ENCODE results near the gene MDFIC2.

Gene MDFIC2

DNA sequence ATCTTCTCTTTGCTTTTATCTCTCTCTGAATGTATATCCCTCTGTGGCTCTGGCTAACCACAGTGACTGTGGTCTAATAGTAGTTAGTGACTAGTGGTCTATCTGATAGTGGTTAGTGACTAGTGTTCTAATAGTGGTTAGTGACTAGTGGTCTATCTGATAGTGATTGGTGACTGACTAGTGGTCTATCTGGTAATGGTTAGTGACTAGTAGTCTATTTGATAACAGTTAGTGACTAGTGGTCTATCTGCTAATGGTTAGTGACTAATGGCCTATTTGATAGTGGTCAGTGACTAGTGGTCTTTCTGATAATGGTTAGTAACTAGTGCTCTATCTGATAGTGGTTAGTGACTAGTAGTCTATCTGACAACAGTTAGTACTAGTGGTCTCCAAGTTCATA lies 110.5 kb downstream of the MDFIC2 start:
- H3K79me2 ChIP-seq (ENCODE audit: insufficient read depth, low read length): no peaks in the 10 kb centered on the region
- no peak overlapping the region for H2AFZ ChIP-seq (ENCODE audit: low read depth, low read length, severe bottlenecking)
- no peak overlapping the region for H3K4me2 ChIP-seq (ENCODE audit: low read depth, low read length, poor library complexity, severe bottlenecking)
- H3K9ac ChIP-seq (ENCODE audit: low read length): no peak overlapping the region
- no peak overlapping the region for H3K27ac ChIP-seq (ENCODE audit: low read depth, low read length)
- H3K9me3 ChIP-seq (ENCODE audit: insufficient read depth, low read length): no peaks in the 10 kb centered on the region
- no peaks in the 10 kb centered on the region for H3K27me3 ChIP-seq (ENCODE audit: low read length)
- H3K4me3 ChIP-seq (ENCODE audit: insufficient read depth, low read length, poor library complexity, severe bottlenecking): no peak overlapping the region
- no peak for TF ChIP-seq EZH2phosphoT487 (conservative IDR thresholded peaks at IDR 0.05; ENCODE audit: low read length)
- TF ChIP-seq, protein P1, sequence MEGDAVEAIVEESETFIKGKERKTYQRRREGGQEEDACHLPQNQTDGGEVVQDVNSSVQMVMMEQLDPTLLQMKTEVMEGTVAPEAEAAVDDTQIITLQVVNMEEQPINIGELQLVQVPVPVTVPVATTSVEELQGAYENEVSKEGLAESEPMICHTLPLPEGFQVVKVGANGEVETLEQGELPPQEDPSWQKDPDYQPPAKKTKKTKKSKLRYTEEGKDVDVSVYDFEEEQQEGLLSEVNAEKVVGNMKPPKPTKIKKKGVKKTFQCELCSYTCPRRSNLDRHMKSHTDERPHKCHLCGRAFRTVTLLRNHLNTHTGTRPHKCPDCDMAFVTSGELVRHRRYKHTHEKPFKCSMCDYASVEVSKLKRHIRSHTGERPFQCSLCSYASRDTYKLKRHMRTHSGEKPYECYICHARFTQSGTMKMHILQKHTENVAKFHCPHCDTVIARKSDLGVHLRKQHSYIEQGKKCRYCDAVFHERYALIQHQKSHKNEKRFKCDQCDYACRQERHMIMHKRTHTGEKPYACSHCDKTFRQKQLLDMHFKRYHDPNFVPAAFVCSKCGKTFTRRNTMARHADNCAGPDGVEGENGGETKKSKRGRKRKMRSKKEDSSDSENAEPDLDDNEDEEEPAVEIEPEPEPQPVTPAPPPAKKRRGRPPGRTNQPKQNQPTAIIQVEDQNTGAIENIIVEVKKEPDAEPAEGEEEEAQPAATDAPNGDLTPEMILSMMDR (IDR thresholded peaks at IDR 0.05; ENCODE audit: insufficient read depth, low read length, poor library complexity, severe bottlenecking): no peak
- no peaks in the 10 kb centered on the region for H4K20me1 ChIP-seq (ENCODE audit: low read depth, low read length)
- H3K36me3 ChIP-seq (ENCODE audit: low read length): no peaks in the 10 kb centered on the region
- H3F3A ChIP-seq (ENCODE audit: insufficient read depth): no peaks in the 10 kb centered on the region
- no peaks in the 10 kb centered on the region; the same call in 1 of the 2 replicates for H3K9me2 ChIP-seq (replicated peaks; ENCODE audit: insufficient read depth, low read length)

DNA sequence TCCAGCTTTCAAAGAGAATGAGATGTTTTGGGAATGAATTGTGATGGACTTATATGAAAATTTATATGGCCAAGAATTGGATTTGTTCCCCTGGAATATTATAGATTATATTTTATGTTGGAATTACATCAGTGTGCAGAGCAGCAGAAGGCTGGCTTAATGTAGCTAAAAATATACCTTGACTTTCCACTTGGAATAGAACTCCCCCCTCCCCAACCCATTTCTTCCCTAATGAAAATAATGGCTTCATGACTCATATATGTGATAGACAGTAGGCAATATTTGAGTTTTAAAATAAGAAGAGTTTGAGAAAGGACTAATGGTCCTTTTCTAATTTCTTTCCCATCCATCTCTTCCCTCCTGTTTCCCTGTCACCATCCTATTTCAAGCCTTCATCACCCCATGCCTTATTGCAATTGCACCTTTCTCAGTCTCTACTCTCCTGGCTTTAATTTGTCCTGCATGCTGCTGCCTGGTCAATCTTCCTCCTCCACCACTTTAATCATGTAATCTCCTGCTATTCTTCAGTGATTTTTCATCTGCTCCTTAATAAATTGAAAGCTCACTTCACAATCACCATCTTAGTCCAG lies 122.5 kb downstream of the MDFIC2 start:
- TF ChIP-seq EZH2phosphoT487 (conservative IDR thresholded peaks at IDR 0.05; ENCODE audit: low read length): no peak
- TF ChIP-seq, protein P1 (IDR thresholded peaks at IDR 0.05; ENCODE audit: insufficient read depth, low read length, poor library complexity, severe bottlenecking): no peak
- H3K9me3 ChIP-seq (ENCODE audit: insufficient read depth, low read length): no peaks in the 10 kb centered on the region
- H3K4me2 ChIP-seq (ENCODE audit: low read depth, low read length, poor library complexity, severe bottlenecking): no peak overlapping the region
- no peaks in the 10 kb centered on the region; the same call in 1 of the 2 replicates for H3K9me2 ChIP-seq (replicated peaks; ENCODE audit: insufficient read depth, low read length)
- H4K20me1 ChIP-seq (ENCODE audit: low read depth, low read length): no peaks in the 10 kb centered on the region
- H3K27me3 ChIP-seq (ENCODE audit: low read length): no peaks in the 10 kb centered on the region
- H3K79me2 ChIP-seq (ENCODE audit: insufficient read depth, low read length): no peaks in the 10 kb centered on the region
- H3K27ac ChIP-seq (ENCODE audit: low read depth, low read length): no peak overlapping the region
- no peak overlapping the region for H3K4me3 ChIP-seq (ENCODE audit: insufficient read depth, low read length, poor library complexity, severe bottlenecking)
- H3K36me3 ChIP-seq (ENCODE audit: low read length): no peaks in the 10 kb centered on the region
- H3K9ac ChIP-seq (ENCODE audit: low read length): no peak overlapping the region
- no peak overlapping the region for H2AFZ ChIP-seq (ENCODE audit: low read depth, low read length, severe bottlenecking)
- H3F3A ChIP-seq (ENCODE audit: insufficient read depth): no peaks in the 10 kb centered on the region

DNA sequence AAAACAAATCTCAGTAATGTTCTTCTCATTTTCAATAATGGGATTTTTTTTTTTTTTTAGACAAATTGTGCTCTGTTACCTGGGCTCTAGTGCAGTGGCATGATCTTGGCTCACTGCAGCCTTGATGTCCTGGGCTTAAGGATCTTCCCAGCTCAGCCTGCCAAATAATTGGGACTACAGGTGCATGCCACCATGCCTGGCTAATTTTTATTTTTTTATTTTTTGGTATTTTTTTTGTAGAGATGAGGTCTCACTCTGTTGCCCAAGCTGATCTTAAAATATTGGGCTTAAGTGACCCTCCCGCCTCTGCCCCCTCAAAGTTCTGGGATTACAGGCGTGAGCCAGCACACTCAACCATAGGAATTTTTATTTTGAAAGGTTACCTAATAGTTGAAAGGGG lies 126.2 kb downstream of the MDFIC2 start:
- Histone ChIP-seq H3K27ac (ENCODE audit: low read depth, low read length) (no peak overlapping the region), H4K20me1 (ENCODE audit: low read depth, low read length) (no peaks in the 10 kb centered on the region), H3K9me2 (replicated peaks; ENCODE audit: insufficient read depth, low read length) (no peaks in the 10 kb centered on the region; the same call in 1 of the 2 replicates), H3K36me3 (ENCODE audit: low read length) (no peaks in the 10 kb centered on the region), H3K4me3 (ENCODE audit: insufficient read depth, low read length, poor library complexity, severe bottlenecking) (no peak overlapping the region), H3K27me3 (ENCODE audit: low read length) (no peaks in the 10 kb centered on the region), H3F3A (ENCODE audit: insufficient read depth) (no peaks in the 10 kb centered on the region), H3K9me3 (ENCODE audit: insufficient read depth, low read length) (no peaks in the 10 kb centered on the region), H3K4me2 (ENCODE audit: low read depth, low read length, poor library complexity, severe bottlenecking) (no peak overlapping the region), H2AFZ (ENCODE audit: low read depth, low read length, severe bottlenecking) (no peak overlapping the region), H3K79me2 (ENCODE audit: insufficient read depth, low read length) (no peaks in the 10 kb centered on the region), H3K9ac (ENCODE audit: low read length) (no peak overlapping the region)
- TF ChIP-seq EZH2phosphoT487 (conservative IDR thresholded peaks at IDR 0.05; ENCODE audit: low read length): no peak
- TF ChIP-seq, protein P1 (IDR thresholded peaks at IDR 0.05; ENCODE audit: insufficient read depth, low read length, poor library complexity, severe bottlenecking): no peak

Measured in SU-DHL-6 (cell line).